ENCODE results near the gene OR7A10.
"Not testable (repeated sequence)": the region's sequence is repeated elsewhere in the genome, so short reads cannot be mapped to it uniquely, and the experiment has no call there.

Gene OR7A10

DNA sequence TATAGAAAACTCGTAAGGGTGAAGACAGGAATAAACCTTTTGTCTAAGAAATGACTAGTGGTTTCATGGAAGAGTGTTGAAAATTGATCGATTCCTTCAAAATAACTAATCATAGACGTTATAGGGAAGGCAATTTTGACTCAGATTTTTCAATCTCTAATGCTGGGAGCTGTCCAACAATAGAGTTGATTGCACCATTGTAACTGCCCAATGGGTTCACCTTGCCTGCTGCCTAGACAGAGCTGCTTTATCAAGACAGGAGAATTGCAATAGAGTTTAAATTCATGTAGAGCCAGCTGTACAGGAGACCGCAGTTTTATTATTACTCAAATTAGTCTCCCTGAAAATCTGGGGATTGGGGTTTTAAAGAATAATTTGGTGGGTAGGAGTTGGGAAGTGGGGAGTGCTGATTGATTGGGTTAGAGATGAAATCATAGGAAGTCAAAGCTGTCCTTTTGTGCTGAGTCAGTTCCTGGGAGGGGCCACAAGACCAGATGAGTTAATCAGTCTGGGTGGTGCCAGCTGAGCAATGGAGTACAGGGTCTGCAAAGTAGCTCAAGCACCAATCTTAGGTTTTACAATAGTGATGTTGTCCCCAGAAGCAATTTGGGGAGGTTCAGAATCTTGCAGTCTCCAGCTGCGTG, 53.5 kb downstream of the OR7A10 start:
- DNase-seq (ENCODE audit: low read depth): no peak

DNA sequence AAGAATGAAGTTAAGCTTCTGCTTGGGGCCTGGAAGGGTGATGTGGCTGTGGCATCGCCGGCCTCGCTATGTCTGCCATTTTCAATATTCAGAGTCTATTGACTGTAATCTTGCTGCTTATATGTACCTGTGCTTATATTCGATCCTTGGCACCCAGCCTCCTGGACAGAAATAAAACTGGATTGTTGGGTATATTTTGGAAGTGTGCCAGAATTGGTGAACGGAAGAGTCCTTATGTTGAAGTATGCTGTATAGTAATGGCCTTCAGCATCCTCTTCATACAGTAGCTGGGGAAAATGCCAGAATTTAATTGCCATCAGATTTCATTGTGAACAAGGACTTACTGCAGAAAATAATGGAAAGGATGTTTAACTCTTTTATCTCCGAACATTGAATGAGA, 56.5 kb downstream of the OR7A10 start:
- DNase-seq (ENCODE audit: low read depth): not testable (repeated sequence)

All from non-pigmented ciliary epithelial cell (primary cell).